Mammary epithelial cell (primary cell): ENCODE results near the gene PSMD10.

Experiments used
- EZH2 ChIP-seq: IDR thresholded peaks from 2 replicates; pipeline ENCODE4 v1.6.1; 2012; ENCODE audit warnings: low read length, inconsistent platforms, borderline replicate concordance
- TF ChIP-seq, protein P1 (sequence below), 2 donors: IDR thresholded peaks in 1 of 2; conservative IDR thresholded peaks in 1 of 2; 2 replicates each; pipeline ENCODE4 v1.5.1; 2011 to 2012; ENCODE audit warnings: inconsistent platforms in 2 of 2, low read length in 2 of 2, mild to moderate bottlenecking in 2 of 2, control low read depth in 1 of 2, low read depth in 1 of 2; ENCODE audit not compliant: insufficient read depth in 1 of 2; ENCODE audit errors: extremely low read depth in 1 of 2

DNA sequence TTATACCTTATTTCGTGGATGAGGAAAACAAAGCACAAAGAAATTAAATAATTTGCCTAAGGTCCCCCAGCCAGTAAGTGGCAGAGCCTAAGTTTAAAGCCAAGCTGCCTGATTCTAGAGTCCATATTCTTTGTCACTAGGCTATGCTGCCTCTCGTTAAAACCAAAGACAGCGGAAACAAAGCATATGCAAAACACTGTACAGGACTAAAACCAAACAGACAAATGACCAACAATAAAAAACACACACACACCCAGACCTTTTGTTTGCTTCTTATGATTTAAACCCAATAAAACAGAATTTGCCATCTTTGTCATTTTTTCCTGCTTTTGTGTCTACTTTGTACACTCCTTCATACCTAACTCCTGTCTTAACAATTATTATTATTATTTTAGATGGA, 56.6 kb downstream of the PSMD10 start:
- TF ChIP-seq, protein P1, sequence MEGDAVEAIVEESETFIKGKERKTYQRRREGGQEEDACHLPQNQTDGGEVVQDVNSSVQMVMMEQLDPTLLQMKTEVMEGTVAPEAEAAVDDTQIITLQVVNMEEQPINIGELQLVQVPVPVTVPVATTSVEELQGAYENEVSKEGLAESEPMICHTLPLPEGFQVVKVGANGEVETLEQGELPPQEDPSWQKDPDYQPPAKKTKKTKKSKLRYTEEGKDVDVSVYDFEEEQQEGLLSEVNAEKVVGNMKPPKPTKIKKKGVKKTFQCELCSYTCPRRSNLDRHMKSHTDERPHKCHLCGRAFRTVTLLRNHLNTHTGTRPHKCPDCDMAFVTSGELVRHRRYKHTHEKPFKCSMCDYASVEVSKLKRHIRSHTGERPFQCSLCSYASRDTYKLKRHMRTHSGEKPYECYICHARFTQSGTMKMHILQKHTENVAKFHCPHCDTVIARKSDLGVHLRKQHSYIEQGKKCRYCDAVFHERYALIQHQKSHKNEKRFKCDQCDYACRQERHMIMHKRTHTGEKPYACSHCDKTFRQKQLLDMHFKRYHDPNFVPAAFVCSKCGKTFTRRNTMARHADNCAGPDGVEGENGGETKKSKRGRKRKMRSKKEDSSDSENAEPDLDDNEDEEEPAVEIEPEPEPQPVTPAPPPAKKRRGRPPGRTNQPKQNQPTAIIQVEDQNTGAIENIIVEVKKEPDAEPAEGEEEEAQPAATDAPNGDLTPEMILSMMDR (conservative IDR thresholded peaks at IDR 0.05 in 1 of 2, IDR thresholded peaks at IDR 0.05 in 1 of 2; ENCODE audit: extremely low read depth in 1 of 2, insufficient read depth in 1 of 2, low read depth in 1 of 2, low read length in 2 of 2): no peak
- TF ChIP-seq EZH2: no peak
